ENCODE data around the gene KCNJ18.
"Not testable (repeated sequence)": the region's sequence is repeated elsewhere in the genome, so short reads cannot be mapped to it uniquely, and the experiment has no call there.

Gene KCNJ18

GRCh38 chr17:21668118-21668488, 24.2 kb upstream of the KCNJ18 start:
- H3K4me3 Mint-ChIP-seq, DNase-seq, ATAC-seq, H3K27ac Mint-ChIP-seq, H3K4me1 Mint-ChIP-seq, H3K27me3 Mint-ChIP-seq: not testable (repeated sequence)
- H3K9me3 Mint-ChIP-seq, result peaks cover 8 to 17% of the 10 kb centered on the region in 2 donors

DNA sequence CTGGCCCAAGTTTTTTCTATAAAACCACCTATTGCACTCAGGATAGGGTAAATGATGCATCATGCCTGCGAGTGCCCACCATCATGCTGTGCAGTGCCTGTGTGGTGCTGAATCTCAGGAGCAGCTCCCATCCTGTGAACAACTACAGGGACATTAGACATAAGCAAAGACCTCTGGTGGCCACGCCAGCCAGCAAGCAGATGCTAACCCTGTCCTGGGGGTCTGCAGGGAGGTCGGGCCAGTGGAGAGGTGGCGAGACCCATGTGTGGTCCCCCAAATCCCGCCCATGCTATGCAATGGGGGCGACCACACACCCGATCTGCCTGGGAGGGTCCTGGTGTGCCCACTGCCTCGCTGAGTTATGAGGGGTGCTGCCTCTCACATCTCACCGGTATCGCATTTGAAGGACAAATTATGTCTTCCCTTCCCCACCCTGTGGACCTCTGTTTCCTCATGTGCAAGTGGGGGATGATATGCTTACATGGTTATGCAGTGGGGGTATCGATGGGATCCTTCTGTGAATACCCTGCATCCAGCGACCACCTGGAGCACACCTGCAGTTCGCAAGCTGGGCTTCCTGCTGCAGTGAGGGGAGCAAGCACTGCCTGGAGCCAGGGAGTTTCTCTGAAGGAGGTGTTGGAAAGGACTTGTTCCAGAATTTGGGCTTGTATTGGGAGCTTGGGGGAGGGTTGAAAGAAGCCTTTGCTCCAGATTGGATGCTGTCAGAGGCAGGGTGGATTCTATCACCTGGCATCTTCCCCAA, 23.4 kb upstream of the KCNJ18 start:
- H3K9me3 Mint-ChIP-seq, result peaks cover 4 to 12% of the 10 kb centered on the region in 2 donors
- not testable (repeated sequence) for H3K4me1 Mint-ChIP-seq

GRCh38 chr17:21669616-21670360, 22.5 kb upstream of the KCNJ18 start:
- H3K4me3 Mint-ChIP-seq, H3K27me3 Mint-ChIP-seq, DNase-seq, ATAC-seq, H3K9me3 Mint-ChIP-seq, H3K27ac Mint-ChIP-seq, H3K4me1 Mint-ChIP-seq: not testable (repeated sequence)

More for the DNA sequence above, 23.4 kb upstream of the KCNJ18 start:
- not testable (repeated sequence) for ATAC-seq, DNase-seq, H3K4me3 Mint-ChIP-seq, H3K27me3 Mint-ChIP-seq, H3K27ac Mint-ChIP-seq

DNA sequence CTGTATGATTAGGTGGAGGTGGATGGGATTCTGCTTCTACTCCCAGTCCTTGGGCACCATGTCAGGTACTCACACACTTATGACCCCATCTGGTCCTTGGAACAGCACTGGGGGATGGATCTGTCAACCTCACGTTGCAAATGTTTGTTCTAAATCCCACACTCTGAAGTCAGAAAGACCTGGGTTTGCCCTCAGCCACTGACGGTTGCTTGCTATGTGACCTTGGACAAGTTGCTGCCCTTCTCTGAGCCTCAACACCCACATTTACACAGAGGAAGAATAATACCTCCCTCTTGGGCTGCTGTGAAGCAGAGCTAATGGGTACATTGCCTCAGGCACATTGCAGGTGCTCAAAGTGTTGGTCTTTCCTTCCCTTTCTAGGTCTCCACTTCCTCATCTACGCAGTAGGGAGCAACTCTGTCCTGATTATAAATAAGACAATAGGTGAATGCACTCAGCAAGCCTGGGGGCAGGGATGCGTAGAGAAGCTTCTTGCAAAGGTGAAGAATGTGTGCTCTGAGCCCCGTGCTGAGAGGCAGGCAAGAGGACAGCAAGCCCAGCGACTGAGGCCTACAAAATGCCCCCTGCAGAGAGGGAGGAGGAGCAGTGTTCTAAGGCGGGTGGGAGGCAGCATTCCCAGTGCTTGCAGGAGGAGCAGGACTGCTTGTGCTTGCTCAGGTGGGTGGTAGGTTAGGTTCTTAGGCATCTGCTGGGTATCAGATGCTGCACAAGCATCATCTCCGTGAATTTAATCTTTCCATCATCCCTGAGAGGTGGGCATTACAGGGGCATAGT, 21.8 kb upstream of the KCNJ18 start:
- not testable (repeated sequence) for H3K9me3 Mint-ChIP-seq, H3K4me1 Mint-ChIP-seq, H3K4me3 Mint-ChIP-seq, H3K27me3 Mint-ChIP-seq, H3K27ac Mint-ChIP-seq, DNase-seq
- ATAC-seq, result peak; percentile 15

- ATAC-seq, H3K9me3 Mint-ChIP-seq, H3K4me3 Mint-ChIP-seq, H3K4me1 Mint-ChIP-seq, DNase-seq, H3K27me3 Mint-ChIP-seq: not testable (repeated sequence)
- H3K27ac Mint-ChIP-seq, result peak overlapping the region; percentile 4 to 75
These were observed 20.9 kb upstream of the KCNJ18 start for GRCh38 chr17:21671437-21671836.

GRCh38 chr17:21671871-21672270, 20.5 kb upstream of the KCNJ18 start:
- H3K27me3 Mint-ChIP-seq, DNase-seq, ATAC-seq, H3K4me3 Mint-ChIP-seq, H3K9me3 Mint-ChIP-seq, H3K4me1 Mint-ChIP-seq: not testable (repeated sequence)
- H3K27ac Mint-ChIP-seq, result peak overlapping the region in 1 of 2 donors; percentile 75

- H3K27me3 Mint-ChIP-seq, H3K4me3 Mint-ChIP-seq: not testable (repeated sequence)
These were observed 18.7 kb upstream of the KCNJ18 start for GRCh38 chr17:21673451-21674241.

DNA sequence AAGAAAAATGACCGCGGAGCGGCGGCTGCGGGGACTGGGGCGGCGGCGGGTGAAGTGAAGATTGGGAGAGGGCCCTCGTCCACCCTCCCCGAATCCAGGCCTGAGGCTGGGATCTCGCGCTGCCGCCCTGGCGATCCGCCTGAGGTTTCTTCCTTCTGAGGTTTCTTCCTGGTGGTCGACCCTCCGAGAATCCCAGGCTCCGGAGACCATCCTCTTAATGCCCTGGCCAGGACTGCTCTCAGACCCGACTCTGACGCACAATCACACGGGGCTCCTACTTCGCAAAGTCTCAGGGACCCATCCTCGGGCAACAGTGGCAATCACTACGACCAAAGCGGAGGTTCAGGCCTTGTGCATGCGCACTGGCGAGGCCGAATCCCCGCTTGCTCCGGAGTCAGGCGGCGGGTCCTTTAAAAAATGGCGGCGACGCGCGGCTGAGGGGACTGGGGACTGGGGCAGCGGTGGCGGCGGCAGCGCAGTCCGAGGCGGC, 18.0 kb upstream of the KCNJ18 start:
- Mint-ChIP-seq H3K4me3 (no peak overlapping the region), H3K4me1 (no peaks in the 10 kb centered on the region), H3K27ac (no peak overlapping the region), H3K27me3 (peaks cover 8% of the 10 kb centered on the region), H3K9me3 (peaks cover 5 to 17% of the 10 kb centered on the region in 2 donors)
- no peak for DNase-seq
- ATAC-seq, result no peak

More at GRCh38 chr17:21673451-21674241, 18.7 kb upstream of the KCNJ18 start:
- H3K4me1 Mint-ChIP-seq, DNase-seq, ATAC-seq, H3K27ac Mint-ChIP-seq: not testable (repeated sequence)
- H3K9me3 Mint-ChIP-seq, result peaks cover 5 to 17% of the 10 kb centered on the region in 2 donors

- H3K4me3 Mint-ChIP-seq, H3K4me1 Mint-ChIP-seq, H3K27me3 Mint-ChIP-seq, ATAC-seq: not testable (repeated sequence)
- Mint-ChIP-seq H3K9me3 (peaks cover 5 to 18% of the 10 kb centered on the region in 2 donors), H3K27ac (peak overlapping the region in 1 of 2 donors; percentile 43)
- peak in 1 of 2 donors; percentile 7 for DNase-seq
These were observed 17.2 kb upstream of the KCNJ18 start for GRCh38 chr17:21674891-21675738.

DNA sequence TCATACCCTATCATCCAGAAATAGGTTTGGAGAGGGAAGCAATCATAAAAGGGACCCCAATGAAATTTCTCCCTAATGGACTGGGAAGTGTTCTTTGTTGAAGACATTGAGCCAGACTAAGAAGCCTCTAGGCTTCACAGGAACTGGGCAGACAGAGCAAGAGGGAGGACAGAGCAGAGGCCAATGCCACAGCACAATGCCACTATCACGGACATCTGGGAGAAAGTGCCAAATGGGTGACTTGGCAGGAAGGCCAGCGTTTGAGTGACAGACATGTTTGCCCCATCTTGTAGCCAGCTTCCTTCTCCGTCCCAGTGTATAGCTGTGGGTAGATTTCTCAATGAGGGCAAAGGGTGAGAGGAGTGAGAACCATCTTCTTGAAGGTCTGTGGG, 16.6 kb upstream of the KCNJ18 start:
- not testable (repeated sequence) for H3K4me3 Mint-ChIP-seq, ATAC-seq, H3K4me1 Mint-ChIP-seq, H3K27me3 Mint-ChIP-seq
- peak in 1 of 2 donors; percentile 1 for DNase-seq
- peaks cover 5 to 24% of the 10 kb centered on the region in 2 donors for H3K9me3 Mint-ChIP-seq
- peak overlapping the region in 1 of 2 donors; percentile 43 for H3K27ac Mint-ChIP-seq

- H3K27ac Mint-ChIP-seq, result no peak overlapping the region
- H3K4me1 Mint-ChIP-seq, result no peaks in the 10 kb centered on the region
- DNase-seq, result no peak
- H3K4me3 Mint-ChIP-seq, result no peak overlapping the region
- H3K9me3 Mint-ChIP-seq, result peaks cover 5 to 24% of the 10 kb centered on the region in 2 donors
- ATAC-seq, result no peak
- H3K27me3 Mint-ChIP-seq, result peaks cover 8% of the 10 kb centered on the region
These were observed 15.8 kb upstream of the KCNJ18 start for GRCh38 chr17:21676281-21677111.

DNA sequence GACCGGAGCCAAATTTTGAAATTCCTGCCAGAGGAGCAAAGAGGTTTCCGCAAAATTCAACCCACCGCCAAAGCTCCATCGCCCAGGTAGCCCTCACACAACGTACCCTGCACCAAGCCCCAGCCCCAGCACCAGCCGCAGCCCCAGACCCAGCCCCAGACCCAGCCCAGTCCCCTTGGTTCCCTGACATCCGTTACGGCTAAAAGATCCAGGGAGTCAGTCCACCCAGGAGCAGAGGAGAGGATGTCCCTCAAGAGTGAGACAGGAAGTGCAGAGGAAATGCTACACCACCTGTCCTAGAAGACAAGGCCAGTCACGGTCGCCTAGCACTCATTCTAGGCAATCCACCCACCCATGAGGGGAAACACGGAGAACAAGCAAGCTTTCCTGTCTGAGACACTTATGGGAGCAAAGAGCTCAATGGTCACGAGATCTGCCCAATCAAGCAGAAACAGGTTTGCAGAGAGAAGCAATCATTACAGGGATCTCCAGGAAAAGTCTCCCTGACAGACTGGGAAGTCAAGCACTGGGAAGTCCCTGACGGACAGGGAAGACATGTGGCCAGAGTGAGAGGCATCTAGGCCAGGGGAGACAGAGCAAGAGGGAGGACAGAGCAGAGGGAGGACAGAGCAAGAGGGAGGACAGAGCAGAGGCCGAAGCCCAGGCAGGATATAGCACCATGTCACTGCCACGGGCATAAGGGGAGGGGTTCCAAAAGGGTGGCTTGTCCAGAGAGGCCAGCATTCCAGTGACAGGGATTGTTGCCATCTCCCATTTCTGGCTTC, 15.0 kb upstream of the KCNJ18 start:
- Mint-ChIP-seq H3K9me3 (peaks cover 5 to 24% of the 10 kb centered on the region in 2 donors), H3K27me3 (peaks cover 8% of the 10 kb centered on the region), H3K4me3 (no peak overlapping the region), H3K4me1 (no peaks in the 10 kb centered on the region), H3K27ac (no peak overlapping the region)
- ATAC-seq, result no peak
- no peak for DNase-seq

- Mint-ChIP-seq H3K27ac (no peak overlapping the region), H3K4me1 (no peaks in the 10 kb centered on the region), H3K27me3 (peaks cover 8% of the 10 kb centered on the region), H3K9me3 (peaks cover 5 to 24% of the 10 kb centered on the region in 2 donors), H3K4me3 (peak overlapping the region in 1 of 2 donors; percentile 12)
- no peak for DNase-seq
- no peak for ATAC-seq
These were observed 14.4 kb upstream of the KCNJ18 start for GRCh38 chr17:21677911-21678310.
